Keratinocyte (primary cell): ENCODE results near the gene SLC7A1.

Experiments used
- EZH2 ChIP-seq: IDR thresholded peaks from one replicate; pipeline ENCODE4 v1.6.1; 2012; ENCODE audit warnings: inconsistent platforms, mild to moderate bottlenecking, low read length, moderate library complexity
- TF ChIP-seq, protein P1 (sequence below), 3 experiments: IDR thresholded peaks in 1 of 3; conservative IDR thresholded peaks in 1 of 3; optimal IDR thresholded peaks in 1 of 3; 2 replicates in 2 of 3; 3 replicates in 1 of 3; pipeline versions ENCODE3 to v1.5.1; 2011; ENCODE audit warnings: low read length in 3 of 3, mild to moderate bottlenecking in 3 of 3, moderate library complexity in 2 of 3, control low read depth in 1 of 3, inconsistent platforms in 1 of 3; ENCODE audit not compliant: insufficient read depth in 2 of 3; ENCODE audit errors: extremely low read depth in 1 of 3

DNA sequence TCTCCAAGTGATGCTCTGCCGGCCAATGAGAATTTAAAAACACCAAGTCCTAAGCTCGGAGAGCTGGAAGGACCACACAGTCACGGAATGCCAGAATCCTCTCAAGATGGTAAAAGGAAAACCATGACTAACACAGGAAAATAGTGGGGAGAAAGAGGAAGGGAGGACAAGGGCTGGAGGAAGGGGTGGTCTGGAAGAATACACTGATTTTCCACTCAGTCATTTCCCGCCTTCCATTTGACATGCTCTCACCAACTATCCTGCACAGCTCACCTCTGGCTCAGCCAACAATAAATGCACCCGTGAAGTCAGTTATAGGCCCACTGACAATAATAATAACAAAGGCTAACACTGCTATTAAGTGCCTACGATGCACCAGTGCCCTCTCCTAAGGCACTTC, 31.5 kb downstream of the SLC7A1 start:
- TF ChIP-seq, protein P1, sequence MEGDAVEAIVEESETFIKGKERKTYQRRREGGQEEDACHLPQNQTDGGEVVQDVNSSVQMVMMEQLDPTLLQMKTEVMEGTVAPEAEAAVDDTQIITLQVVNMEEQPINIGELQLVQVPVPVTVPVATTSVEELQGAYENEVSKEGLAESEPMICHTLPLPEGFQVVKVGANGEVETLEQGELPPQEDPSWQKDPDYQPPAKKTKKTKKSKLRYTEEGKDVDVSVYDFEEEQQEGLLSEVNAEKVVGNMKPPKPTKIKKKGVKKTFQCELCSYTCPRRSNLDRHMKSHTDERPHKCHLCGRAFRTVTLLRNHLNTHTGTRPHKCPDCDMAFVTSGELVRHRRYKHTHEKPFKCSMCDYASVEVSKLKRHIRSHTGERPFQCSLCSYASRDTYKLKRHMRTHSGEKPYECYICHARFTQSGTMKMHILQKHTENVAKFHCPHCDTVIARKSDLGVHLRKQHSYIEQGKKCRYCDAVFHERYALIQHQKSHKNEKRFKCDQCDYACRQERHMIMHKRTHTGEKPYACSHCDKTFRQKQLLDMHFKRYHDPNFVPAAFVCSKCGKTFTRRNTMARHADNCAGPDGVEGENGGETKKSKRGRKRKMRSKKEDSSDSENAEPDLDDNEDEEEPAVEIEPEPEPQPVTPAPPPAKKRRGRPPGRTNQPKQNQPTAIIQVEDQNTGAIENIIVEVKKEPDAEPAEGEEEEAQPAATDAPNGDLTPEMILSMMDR (optimal IDR thresholded peaks at IDR 0.05 in 1 of 3, IDR thresholded peaks at IDR 0.05 in 1 of 3, conservative IDR thresholded peaks at IDR 0.05 in 1 of 3; ENCODE audit: extremely low read depth in 1 of 3, insufficient read depth in 2 of 3, low read length in 3 of 3), result no peak
- no peak for TF ChIP-seq EZH2
